Stimulated activated CD4-positive, alpha-beta T cell treated with anti-CD3 and anti-CD28 coated beads, Interleukin-12 subunit alpha, Interleukin-12 subunit beta, amount 100 ng/mL, for 24 hours (primary cell): ENCODE measurements around the gene FAM117B.
"Not testable (repeated sequence)": the region's sequence is repeated elsewhere in the genome, so short reads cannot be mapped to it uniquely, and the experiment has no call there.

ENCODE experiments used
- DNase-seq, 2 experiments: peaks; one replicate each; pipeline ENCODE4 v3.0.0-alpha.2; 2020; ENCODE audit warnings: low read depth in 2 of 2

FAM117B gene

DNA sequence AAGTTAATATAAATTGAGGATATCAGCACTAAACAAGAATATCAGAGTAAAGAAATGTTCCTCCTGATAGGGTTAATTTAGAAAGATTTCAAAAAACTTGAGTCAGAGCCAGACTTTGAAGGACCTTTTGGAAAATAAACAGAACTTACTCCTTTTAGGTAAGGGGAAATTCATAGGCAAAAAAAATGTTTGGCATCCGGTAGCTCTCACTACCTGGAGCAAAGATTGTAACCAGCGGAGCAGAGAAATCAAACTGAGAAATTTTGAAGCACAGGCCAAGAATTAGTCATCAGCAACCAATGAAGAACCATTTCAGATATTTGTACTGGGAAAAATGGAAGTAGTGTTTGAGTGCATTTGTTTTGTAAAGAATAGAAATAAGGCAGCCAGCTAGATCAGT lies 123.8 kb downstream of the FAM117B start:
- no peak for DNase-seq

DNA sequence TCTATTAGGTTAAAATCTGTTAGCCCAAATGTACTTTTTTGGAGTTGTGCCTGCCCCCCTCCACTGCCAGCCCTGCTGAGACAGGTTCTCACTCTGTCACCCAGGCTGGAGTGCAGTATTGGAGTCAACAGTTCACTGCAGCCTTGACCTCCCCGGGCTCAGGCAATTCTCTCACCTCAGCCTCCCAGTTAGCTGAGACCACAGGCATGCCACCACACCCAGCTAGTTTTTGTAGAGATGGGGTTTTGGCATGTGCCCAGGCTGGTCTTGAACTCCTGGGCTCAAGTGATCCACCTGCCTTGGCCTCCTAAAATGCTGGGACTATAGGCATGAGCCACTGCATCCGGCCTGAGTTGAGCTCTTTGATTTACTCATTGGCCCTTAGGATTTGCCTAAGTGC lies 126.1 kb downstream of the FAM117B start:
- no peak for DNase-seq

DNA sequence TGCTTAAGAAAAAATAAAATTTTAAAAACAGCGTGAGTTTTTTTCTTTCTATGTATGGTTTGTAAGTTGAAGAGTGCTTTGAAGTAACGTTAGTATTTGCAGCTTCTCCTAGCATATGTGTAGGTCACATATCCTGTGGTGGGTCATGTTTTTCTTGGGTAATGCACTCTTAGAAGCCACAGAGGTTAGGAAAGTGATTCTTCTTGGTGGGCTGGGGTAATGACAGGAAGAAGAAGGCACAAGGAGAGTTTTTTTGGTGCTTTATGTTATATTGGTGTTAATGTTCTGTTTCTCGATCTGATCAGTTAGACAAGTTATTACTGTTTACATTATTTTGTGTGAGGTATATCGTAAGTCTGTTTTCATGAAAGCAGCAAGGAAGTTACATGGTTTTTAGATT lies 127.8 kb downstream of the FAM117B start:
- DNase-seq = no peak

GRCh38 chr2:202763916-202764315 lies 129.1 kb downstream of the FAM117B start:
- no peak for DNase-seq

GRCh38 chr2:202764991-202765390 lies 130.2 kb downstream of the FAM117B start:
- no peak for DNase-seq

GRCh38 chr2:202765436-202765835 lies 130.7 kb downstream of the FAM117B start:
- no peak for DNase-seq

DNA sequence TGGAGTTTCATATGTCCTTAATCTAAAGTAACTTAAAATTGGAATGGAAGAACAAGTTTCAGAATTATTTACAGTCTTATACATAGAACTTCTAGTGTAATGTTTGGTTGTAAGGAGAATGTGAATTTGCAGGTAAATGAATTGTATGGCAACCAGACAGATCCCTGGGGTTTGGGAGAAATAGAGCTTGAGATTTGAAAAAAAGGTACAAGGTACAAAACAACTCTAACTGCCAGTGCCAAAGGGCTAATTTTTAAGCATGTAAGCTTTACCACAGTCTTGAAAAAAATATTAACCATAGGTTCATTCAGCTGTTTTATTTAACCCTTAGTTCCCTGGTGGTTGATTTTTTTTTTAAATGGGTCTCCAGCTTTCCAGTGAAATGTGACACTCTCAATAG lies 133.5 kb downstream of the FAM117B start:
- DNase-seq = no peak

DNA sequence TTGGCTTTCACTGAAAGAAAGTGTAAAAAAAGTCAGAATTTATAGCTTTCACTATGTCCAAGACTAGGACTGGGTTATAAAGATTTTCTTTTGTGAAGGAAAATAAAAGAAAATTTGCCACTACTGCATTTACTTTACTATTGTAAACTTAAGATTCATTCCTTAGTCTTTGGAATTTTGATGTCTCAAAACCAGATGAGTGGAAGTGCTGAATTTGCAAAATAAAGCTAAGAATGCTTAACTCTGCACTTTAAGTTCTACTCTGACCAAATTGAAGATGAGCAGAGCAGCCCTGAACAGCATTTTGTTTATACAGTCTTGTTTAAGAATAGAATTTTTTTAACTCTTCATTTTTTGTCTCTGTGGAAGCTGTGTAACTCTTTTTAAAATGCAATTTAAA lies 134.4 kb downstream of the FAM117B start:
- DNase-seq = no peak

DNA sequence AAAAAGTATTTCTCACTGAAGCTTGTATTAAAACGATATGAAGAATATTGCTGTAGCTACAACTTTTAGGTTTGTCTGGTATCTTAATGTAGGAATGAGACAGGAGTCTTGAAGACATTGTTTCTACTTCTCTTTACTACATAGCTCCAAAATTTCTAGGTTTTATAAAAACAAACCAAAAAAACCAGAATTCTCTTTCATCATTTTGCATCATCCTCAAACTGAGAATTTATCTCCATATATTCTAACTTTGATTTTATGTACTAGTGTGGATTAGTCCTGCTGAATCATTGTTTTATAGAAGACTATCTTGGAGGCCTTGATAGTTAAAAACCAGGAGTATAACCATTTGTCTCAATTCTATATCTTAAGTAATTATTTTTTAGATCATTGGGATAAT lies 136.6 kb downstream of the FAM117B start:
- DNase-seq = no peak

GRCh38 chr2:202771741-202772460 lies 137.1 kb downstream of the FAM117B start:
- DNase-seq = no peak

GRCh38 chr2:202773301-202773973 lies 138.7 kb downstream of the FAM117B start:
- DNase-seq = no peak

DNA sequence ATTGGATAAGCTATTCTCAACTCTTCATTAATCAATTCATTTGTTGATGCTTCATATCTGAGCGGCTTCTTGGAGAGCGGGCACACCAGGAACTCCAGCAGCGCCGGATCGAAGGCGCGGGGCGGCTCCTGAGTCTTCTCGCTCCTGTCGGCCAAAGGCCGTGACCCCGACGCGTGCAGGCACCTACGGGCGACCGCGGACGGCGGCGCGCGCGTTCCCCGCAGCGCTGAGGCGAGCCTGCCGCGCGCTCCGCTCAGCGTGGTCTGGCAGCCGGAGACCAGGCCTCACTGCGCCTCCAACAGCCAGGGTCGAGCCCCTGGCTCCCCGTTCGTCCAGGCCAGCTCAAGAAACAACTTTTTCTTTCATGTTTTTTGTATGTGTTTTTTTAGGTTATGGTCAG lies 139.3 kb downstream of the FAM117B start:
- DNase-seq = no peak

GRCh38 chr2:202778217-202778616 lies 143.4 kb downstream of the FAM117B start:
- DNase-seq = no peak

GRCh38 chr2:202780514-202781021 lies 145.8 kb downstream of the FAM117B start:
- DNase-seq = no peak

DNA sequence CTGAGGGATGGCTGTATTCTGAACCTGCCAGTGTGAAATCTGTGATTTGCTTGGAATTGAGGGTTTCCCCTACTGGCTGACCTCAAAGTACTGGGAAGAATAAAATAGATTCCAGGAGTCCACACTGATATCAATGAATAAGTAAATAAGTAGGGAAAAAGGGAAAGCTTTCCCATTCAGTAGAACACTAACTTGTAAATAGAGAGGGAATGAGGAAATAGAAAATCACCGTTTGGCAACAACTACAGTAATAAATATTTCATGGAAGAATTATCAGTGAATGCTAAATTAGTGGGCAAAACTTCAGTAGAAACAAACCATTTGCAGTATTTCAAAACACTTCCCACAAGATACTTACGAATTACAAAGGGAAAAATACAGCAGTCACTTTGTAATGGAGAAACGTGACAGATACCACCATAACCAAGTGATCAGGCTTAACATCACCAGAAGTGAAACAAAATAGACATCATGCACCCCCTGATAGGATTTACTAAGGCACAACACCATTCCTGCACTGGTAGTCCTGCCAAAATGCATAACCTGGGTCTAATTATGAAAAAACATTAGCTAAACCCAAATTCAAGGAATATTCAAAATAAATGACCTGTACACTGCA lies 148.3 kb downstream of the FAM117B start:
- no peak for DNase-seq

GRCh38 chr2:202786842-202787241 lies 152.1 kb downstream of the FAM117B start:
- no peak for DNase-seq

DNA sequence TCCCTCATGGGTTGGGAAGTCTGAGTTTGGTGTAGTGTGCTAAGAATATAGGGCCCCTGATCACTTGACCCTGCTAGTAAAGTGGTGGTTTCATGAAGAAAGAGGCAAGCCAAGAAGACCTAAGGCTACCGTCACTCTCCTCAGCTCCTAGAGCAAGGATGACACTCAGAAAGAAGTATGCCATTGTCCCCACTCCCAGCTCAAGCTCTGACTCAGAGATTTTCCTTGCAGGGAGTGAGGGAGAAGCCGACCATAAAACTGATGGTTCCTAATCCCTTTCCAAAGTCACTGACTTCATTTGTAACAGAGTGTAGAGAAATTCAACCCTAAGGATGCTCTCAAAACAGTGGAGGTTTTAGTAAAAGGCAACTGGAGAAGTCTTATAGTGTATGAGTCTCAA lies 155.9 kb downstream of the FAM117B start:
- no peak for DNase-seq

DNA sequence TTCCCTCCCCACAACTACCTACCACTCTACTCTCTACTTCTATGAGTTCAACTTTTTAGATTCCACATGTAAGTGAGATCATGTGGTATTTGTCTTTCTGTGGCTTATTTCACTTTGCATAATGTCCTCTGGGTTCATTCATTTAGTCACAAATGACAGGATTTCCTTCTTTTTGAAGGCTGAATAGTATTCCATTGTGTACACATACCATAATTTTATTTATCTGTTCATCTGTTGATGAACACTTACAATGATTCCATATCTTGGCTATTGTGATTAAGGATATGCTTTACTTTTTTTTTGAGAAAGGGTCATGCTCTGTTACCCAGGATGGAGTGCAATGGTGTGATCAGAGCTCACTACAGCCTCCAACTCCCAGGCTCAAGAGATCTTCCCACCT lies 163.2 kb downstream of the FAM117B start:
- no peak for DNase-seq

GRCh38 chr2:202805911-202806310 lies 171.1 kb downstream of the FAM117B start:
- not testable (repeated sequence) for DNase-seq

- not testable (repeated sequence) for DNase-seq
These were observed 172.8 kb downstream of the FAM117B start for GRCh38 chr2:202807431-202808138.

- DNase-seq = no peak
These were observed 174.0 kb downstream of the FAM117B start for GRCh38 chr2:202808754-202809153.

- DNase-seq = no peak
These were observed 178.6 kb downstream of the FAM117B start for GRCh38 chr2:202813387-202813786.
